Activated CD4-positive, CD25-positive, alpha-beta regulatory T cell treated with anti-CD3 and anti-CD28 coated beads, Interleukin-2, amount 50 U/mL, for 72 hours (primary cell): Measurements from ENCODE around the gene ADISSP.

ENCODE experiments used
- DNase-seq: peaks from one replicate; pipeline ENCODE4 v3.0.0; 2021

ADISSP gene

GRCh38 chr20:3735768-3736167, 31.8 kb downstream of the ADISSP start:
- DNase-seq: no peak

GRCh38 chr20:3734111-3734843, 33.3 kb downstream of the ADISSP start:
- DNase-seq: no peak

GRCh38 chr20:3733119-3733995, 34.2 kb downstream of the ADISSP start:
- DNase-seq: no peak

GRCh38 chr20:3732327-3733118, 35.0 kb downstream of the ADISSP start, which contains the start of gene HSPA12B:
HSPA12B (plus strand) TSS chr20:3732685; CDS start chr20:3738675, 5,990 bp downstream.
- DNase-seq: no peak

- DNase-seq: no peak
Observed at GRCh38 chr20:3731944-3732326, 35.6 kb downstream of the ADISSP start.

- DNase-seq: no peak
Observed at GRCh38 chr20:3730803-3731672, 36.5 kb downstream of the ADISSP start.

GRCh38 chr20:3729811-3730540, 37.6 kb downstream of the ADISSP start:
- no peak for DNase-seq

GRCh38 chr20:3729378-3729777, 38.2 kb downstream of the ADISSP start:
- DNase-seq: no peak

- no peak for DNase-seq
Observed at GRCh38 chr20:3728876-3729275, 38.7 kb downstream of the ADISSP start.

GRCh38 chr20:3728354-3728753, 39.2 kb downstream of the ADISSP start:
- DNase-seq: no peak

- DNase-seq: no peak
Observed at GRCh38 chr20:3727401-3728021, 40.0 kb downstream of the ADISSP start.

GRCh38 chr20:3724356-3724755, 43.2 kb downstream of the ADISSP start:
- DNase-seq: no peak

GRCh38 chr20:3723284-3723683, 44.3 kb downstream of the ADISSP start:
- no peak for DNase-seq

GRCh38 chr20:3721912-3722311, 45.6 kb downstream of the ADISSP start:
- no peak for DNase-seq

GRCh38 chr20:3720626-3721025, 46.9 kb downstream of the ADISSP start:
- no peak for DNase-seq

- no peak for DNase-seq
Observed at GRCh38 chr20:3720068-3720467, 47.5 kb downstream of the ADISSP start.

GRCh38 chr20:3719046-3719445, 48.5 kb downstream of the ADISSP start:
- DNase-seq: no peak

- DNase-seq: no peak
Observed at GRCh38 chr20:3716195-3716834, 51.2 kb downstream of the ADISSP start.

- DNase-seq: no peak
Observed at GRCh38 chr20:3714092-3714491, 53.5 kb downstream of the ADISSP start.

- no peak for DNase-seq
Observed at GRCh38 chr20:3712279-3712873, 55.2 kb downstream of the ADISSP start, which contains the start of gene SIGLEC1. SIGLEC1 (minus strand) TSS chr20:3712600; CDS start chr20:3707128, 5,472 bp downstream.
